LNCaP clone FGC (cell line): ENCODE results near the gene CLEC16A.
A peak's percentile ranks its signal among the peaks of the same experiment; 100 is the strongest.

ENCODE experiments used
- DNase-seq: peaks from one replicate; pipeline ENCODE4 v3.0.0-alpha.2; 2011; ENCODE audit warnings: low read depth
- H3K4me3 ChIP-seq: 2 replicates; pipeline ENCODE4 v1.5.1; 2011; ENCODE audit warnings: mild to moderate bottlenecking, low read depth, low read length, control low read depth
- TF ChIP-seq, protein P1 (sequence below): IDR thresholded peaks from 2 replicates; pipeline ENCODE4 v1.5.1; 2012; ENCODE audit warnings: mild to moderate bottlenecking; ENCODE audit not compliant: control insufficient read depth, insufficient read depth; ENCODE audit errors: extremely low read depth

CLEC16A gene

GRCh38 chr16:11164482-11165270 lies 220.3 kb downstream of the CLEC16A start:
- no peak overlapping the region for H3K4me3 ChIP-seq
- DNase-seq = peak; percentile 60
- TF ChIP-seq, protein P1, sequence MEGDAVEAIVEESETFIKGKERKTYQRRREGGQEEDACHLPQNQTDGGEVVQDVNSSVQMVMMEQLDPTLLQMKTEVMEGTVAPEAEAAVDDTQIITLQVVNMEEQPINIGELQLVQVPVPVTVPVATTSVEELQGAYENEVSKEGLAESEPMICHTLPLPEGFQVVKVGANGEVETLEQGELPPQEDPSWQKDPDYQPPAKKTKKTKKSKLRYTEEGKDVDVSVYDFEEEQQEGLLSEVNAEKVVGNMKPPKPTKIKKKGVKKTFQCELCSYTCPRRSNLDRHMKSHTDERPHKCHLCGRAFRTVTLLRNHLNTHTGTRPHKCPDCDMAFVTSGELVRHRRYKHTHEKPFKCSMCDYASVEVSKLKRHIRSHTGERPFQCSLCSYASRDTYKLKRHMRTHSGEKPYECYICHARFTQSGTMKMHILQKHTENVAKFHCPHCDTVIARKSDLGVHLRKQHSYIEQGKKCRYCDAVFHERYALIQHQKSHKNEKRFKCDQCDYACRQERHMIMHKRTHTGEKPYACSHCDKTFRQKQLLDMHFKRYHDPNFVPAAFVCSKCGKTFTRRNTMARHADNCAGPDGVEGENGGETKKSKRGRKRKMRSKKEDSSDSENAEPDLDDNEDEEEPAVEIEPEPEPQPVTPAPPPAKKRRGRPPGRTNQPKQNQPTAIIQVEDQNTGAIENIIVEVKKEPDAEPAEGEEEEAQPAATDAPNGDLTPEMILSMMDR = no peak

DNA sequence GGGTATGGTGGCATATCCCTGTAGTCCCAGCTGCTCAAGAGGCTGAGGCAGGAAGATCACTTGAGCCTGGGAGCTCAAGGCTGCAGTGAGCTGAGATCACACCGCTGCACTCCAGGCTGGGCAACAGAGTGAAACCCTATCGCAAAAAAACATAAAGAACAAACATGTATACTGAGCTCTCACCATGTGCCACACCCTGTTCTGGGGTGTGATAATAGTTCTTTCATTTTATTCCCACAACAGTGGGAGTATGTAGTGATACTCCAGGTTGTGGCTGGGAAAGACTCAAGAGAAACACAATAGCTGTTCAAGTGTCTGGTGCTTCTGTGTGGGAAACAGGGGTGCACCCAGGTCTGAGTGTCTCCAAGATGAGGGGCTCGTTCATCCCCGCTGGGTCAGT lies 221.0 kb downstream of the CLEC16A start:
- no peak overlapping the region for H3K4me3 ChIP-seq
- DNase-seq = no peak
- TF ChIP-seq, protein P1 = no peak

DNA sequence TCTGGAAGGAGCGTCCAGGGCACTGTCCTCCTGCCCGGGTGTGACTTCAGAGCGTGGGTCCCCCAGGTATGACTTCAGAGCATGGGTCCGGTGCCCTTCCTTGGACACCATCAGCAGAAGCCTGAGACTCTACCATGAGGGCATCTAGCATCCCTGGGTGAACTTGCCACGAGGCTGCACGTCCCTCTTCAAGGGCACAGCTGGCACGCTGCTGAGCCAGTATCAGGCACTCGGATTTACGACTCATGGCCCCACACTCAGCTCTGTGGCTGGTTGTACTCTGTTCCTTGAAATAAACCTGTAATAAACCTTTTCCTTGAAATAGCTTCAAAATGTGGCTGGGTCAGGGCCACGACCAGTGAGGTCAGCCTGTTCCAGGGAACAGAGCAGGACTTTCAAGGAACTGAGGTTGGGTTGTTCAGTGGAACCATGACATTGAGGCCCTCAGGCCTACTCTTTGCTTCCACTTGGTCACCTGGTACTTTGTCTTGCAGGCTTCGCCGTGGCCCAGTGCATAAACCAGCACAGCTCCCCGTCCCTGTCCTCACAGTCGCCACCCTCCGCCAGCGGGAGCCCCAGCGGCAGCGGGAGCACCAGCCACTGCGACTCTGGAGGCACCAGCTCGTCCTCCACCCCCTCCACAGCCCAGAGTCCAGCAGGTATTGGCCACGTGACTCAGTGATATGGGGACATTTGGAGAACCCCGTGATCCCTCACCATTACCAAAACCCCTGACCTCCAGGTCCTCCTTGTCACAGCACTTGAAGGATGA lies 221.7 kb downstream of the CLEC16A start:
- no peak for DNase-seq
- H3K4me3 ChIP-seq = no peak overlapping the region

GRCh38 chr16:11167581-11167980 lies 223.2 kb downstream of the CLEC16A start:
- TF ChIP-seq, protein P1 = no peak
- H3K4me3 ChIP-seq = no peak overlapping the region
- no peak for DNase-seq

More for the DNA sequence above, 221.7 kb downstream of the CLEC16A start:
- TF ChIP-seq, protein P1 = no peak

DNA sequence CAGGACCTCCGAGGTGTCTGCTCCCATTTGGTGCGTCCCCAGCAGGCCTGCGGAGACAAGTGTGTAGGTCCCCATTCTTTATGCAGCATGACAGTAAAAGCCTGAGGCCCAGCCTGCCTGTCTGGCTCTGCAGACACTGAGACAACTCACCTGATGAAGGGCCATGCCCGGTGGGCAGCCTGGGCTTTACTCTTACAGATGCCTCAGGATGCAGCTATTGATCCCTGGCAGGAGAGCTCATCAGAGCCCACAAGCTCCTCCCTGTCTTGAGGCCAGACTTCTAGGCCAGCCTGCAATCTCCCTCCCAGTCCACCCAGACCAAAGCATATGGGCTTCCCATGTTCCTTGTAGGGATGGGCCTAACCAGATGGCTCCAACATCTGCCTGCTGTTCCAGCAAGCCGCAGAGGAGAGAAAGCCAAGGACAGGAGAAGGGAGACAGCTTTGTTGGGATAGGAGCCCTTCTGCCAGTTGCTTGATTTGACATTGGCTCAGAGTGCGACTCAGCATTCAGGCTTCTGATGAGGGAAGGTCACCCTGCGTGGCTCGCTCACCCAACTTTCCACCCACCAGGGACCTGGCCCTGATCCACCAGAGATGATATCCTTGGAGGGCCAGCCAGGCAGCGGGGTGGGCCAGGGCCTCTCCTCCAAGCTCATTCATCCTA lies 224.2 kb downstream of the CLEC16A start:
- DNase-seq = no peak
- TF ChIP-seq, protein P1 = no peak
- no peak overlapping the region for H3K4me3 ChIP-seq

DNA sequence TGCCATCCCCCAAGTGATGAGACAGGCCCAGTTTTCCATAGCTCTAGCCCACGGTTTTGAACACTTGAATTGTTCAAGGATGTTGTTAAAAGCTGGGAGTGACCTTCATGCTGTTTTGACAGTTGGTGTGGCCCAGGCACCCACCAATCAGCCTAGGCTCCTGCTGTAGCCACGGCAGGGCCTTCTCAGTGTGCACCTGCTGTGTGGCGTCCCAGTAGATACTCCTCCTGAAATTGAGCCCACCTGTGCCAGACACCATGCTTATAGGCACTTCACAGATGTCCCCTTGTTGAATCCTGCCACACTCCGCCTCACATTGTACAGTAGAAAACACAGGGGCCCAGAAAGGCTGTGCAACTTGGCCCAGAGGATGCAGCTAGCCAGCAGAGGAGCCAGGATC lies 225.3 kb downstream of the CLEC16A start:
- H3K4me3 ChIP-seq = no peak overlapping the region
- TF ChIP-seq, protein P1 = no peak
- DNase-seq = no peak
